Measurements from ENCODE around the gene SLC38A8. TPM values are rescaled to one million over a fixed set of nuclear protein-coding genes. Genes with fewer than 3 reads are reported as not detected.

Gene SLC38A8
- total RNA-seq, 4 donors from 2014 or later, result not detected

DNA sequence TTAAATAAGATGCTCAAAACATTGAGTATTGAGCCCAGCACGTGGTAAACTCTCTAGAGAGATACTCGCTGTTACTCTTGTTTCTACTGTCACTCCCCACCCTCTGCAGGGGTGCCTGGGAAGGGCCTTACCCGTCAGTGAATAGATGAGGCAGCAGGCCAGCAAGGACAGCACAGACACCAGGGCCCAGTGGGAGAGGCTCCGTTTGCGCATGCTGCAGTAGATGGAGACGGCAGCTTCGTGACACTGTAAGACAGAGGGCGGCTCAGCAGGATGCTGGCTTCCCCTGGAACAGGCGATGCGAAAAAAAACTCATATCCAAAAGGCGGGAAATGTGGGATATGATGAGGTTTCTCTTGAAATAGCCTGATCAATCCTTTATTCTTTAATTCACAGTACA lies 20.0 kb downstream of the SLC38A8 start:
- Histone ChIP-seq H3K36me3 (no peaks in the 10 kb centered on the region), H3K27ac (no peak overlapping the region), H3K4me3 (replicated peaks in 1 of 3) (no peak overlapping the region), H3K4me1 (no peaks in the 10 kb centered on the region), H3K9me3 (no peaks in the 10 kb centered on the region), H3K27me3 (no peaks in the 10 kb centered on the region)
- intact Hi-C loops (cut with DNase I), result no loop called here
- 74 to 83% methylated on average over 11 of the region's 11 CpGs for WGBS, 2 donors
- no peak for TF ChIP-seq POLR2A (IDR thresholded peaks at IDR 0.05)
- TF ChIP-seq, protein P1, sequence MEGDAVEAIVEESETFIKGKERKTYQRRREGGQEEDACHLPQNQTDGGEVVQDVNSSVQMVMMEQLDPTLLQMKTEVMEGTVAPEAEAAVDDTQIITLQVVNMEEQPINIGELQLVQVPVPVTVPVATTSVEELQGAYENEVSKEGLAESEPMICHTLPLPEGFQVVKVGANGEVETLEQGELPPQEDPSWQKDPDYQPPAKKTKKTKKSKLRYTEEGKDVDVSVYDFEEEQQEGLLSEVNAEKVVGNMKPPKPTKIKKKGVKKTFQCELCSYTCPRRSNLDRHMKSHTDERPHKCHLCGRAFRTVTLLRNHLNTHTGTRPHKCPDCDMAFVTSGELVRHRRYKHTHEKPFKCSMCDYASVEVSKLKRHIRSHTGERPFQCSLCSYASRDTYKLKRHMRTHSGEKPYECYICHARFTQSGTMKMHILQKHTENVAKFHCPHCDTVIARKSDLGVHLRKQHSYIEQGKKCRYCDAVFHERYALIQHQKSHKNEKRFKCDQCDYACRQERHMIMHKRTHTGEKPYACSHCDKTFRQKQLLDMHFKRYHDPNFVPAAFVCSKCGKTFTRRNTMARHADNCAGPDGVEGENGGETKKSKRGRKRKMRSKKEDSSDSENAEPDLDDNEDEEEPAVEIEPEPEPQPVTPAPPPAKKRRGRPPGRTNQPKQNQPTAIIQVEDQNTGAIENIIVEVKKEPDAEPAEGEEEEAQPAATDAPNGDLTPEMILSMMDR (IDR thresholded peaks at IDR 0.05), result no peak
- DNase-seq, result no peak

DNA sequence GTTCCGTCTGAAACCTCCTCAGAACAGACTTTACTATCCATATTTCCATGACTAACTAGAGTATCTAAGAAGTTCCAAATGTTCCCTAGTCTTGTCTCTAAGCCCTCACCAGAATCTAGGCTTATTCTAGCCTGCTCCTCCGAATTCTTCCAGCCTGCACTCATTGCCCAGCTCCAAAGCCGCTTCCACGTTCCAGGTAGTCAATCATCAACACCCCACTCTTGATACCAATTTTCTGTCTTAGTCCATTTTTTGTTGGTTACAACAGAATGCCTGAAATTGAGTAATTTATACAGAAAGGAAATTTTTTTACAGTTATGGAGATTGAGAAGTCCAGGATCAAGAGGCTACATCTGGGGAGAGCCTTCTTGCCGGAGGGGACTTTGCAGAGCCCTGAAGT lies 21.1 kb downstream of the SLC38A8 start:
- intact Hi-C loops (cut with DNase I), result no loop called here
- no peak for TF ChIP-seq POLR2A (IDR thresholded peaks at IDR 0.05)
- TF ChIP-seq, protein P1 (IDR thresholded peaks at IDR 0.05), result no peak

DNA sequence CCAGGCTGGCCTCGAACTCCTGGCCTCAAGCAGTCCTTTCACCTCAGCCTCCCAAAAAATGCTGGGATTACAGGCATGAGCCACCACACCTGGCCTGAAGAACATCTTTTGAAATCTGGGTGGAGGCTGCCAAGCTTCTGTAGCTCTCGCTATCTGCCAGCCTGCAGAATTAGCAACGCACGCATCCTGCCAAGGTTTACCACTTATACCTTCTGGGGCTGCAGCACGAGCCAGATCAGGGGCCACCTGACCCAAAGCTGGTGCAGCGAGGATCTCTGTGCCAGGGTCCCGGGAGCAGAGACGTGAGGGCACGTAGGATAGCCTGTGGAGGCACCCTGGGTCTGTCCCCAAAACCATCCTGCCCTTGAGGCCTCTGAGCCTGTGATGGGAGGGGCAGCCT lies 22.2 kb downstream of the SLC38A8 start:
- intact Hi-C loops (cut with DNase I), result no loop called here
- Histone ChIP-seq H3K27me3 (no peaks in the 10 kb centered on the region), H3K9me3 (no peaks in the 10 kb centered on the region), H3K27ac (no peak overlapping the region), H3K4me3 (replicated peaks in 1 of 3) (no peak overlapping the region), H3K36me3 (no peaks in the 10 kb centered on the region), H3K4me1 (no peaks in the 10 kb centered on the region)
- 92 to 98% methylated on average over 9 of the region's 9 CpGs for WGBS, 2 donors
- DNase-seq, result no peak
- no peak for TF ChIP-seq POLR2A (IDR thresholded peaks at IDR 0.05)
- TF ChIP-seq, protein P1 (IDR thresholded peaks at IDR 0.05), result no peak

More for the DNA sequence above, 21.1 kb downstream of the SLC38A8 start:
- DNase-seq, result no peak
- 95 to 97% methylated on average over 5 of the region's 5 CpGs for WGBS, 2 donors
- Histone ChIP-seq H3K36me3 (no peaks in the 10 kb centered on the region), H3K4me3 (replicated peaks in 1 of 3) (no peak overlapping the region), H3K27me3 (no peaks in the 10 kb centered on the region), H3K9me3 (no peaks in the 10 kb centered on the region), H3K27ac (no peak overlapping the region), H3K4me1 (no peaks in the 10 kb centered on the region)

DNA sequence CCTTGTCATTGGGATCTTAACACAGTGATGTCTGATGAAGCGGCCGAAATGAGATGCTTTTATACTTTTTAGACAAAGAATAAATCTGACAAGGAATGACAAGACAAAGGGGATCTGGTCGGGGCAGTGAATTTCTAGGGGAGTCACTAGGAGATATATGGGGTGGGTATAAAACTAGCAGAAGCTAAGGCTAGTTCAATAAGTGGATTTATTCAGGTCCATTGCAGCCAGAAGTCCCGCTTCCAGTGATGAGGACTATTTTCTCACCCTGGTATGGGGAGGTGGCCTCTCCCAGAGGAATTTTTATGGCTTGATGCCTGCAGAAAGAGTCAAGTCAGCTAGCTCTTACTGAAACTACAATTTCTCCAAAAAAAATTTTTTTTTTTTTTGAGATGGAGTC lies 23.9 kb downstream of the SLC38A8 start:
- TF ChIP-seq POLR2A (IDR thresholded peaks at IDR 0.05), result no peak
- TF ChIP-seq, protein P1 (IDR thresholded peaks at IDR 0.05), result no peak

DNA sequence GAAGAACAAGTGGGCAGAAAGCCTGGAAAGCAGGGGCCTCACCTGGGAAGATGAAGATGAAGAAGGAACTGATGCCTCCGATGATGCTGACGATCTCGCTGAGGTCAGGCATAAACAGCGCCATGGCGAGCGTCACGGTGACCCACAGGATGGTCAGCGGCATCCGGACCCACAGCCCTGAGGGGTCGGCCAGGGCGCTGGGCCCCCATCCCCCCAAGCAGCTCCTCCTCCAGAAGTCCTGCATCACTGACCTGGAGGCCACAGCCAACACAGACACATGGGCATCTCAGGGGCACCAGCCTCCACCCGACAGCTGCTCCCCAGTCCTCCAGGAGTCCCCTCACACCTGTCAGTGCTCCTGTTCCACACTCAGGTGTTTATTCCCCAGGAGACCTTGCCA lies 26.1 kb downstream of the SLC38A8 start:
- DNase-seq, result no peak
- WGBS, 2 donors, result 87 to 99% methylated on average over 9 to 12 of the region's 12 CpGs
- TF ChIP-seq, protein P1 (IDR thresholded peaks at IDR 0.05), result no peak
- no peak for TF ChIP-seq POLR2A (IDR thresholded peaks at IDR 0.05)
- Histone ChIP-seq H3K9me3 (no peaks in the 10 kb centered on the region), H3K36me3 (no peaks in the 10 kb centered on the region), H3K4me3 (replicated peaks in 1 of 3) (no peak overlapping the region), H3K4me1 (no peaks in the 10 kb centered on the region), H3K27ac (no peak overlapping the region), H3K27me3 (no peaks in the 10 kb centered on the region)
- intact Hi-C loops (cut with DNase I), result no loop called here

More for the DNA sequence above, 23.9 kb downstream of the SLC38A8 start:
- Histone ChIP-seq H3K27ac (no peak overlapping the region), H3K27me3 (no peaks in the 10 kb centered on the region), H3K36me3 (no peaks in the 10 kb centered on the region), H3K9me3 (no peaks in the 10 kb centered on the region), H3K4me3 (replicated peaks in 1 of 3) (no peak overlapping the region), H3K4me1 (no peaks in the 10 kb centered on the region)
- WGBS, 2 donors, result 92% methylated on average over 4 of the region's 4 CpGs
- no peak for DNase-seq
- intact Hi-C loops (cut with DNase I), result no loop called here

Data from thyroid gland (tissue), 4 donors.